ENCODE results near the gene PRKAG3.

DNA sequence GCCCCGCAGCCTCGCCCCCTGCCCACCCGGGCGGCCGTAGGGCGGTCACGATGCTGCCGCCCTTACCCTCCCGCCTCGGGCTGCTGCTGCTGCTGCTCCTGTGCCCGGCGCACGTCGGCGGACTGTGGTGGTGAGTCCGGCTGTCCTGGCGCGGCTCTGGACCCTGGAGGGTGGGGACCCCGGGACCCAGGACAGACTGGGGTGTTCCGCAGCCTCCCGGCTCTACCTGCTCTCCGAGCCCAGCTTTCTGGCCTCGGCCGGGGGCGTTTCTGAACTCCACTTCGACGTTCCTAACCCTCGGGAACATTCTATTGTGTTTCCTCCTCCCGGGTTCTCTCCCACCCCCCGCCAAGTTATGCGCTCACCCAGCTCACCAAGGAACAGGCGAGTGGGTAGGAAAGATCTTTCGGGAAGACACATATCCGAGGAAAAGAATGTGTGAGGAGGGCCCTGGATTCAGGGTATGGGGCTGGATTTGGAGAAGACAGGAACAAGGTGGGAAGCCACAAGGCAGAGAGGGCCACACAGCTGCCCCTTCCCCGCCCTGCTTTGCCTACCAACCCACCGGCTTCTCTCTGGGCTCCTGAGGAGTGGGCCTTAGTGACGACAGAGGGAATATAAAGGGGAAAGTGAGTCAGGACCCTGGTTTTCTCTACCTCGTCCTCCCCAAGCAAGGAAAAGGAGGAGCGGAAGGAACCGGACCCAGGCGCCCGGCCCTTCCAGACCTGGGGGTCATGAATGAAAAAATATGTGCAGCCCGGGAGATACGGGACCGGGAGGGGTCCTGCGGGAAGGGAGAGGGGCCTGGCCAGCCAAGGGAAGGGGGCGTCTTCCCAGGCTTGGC, 28.6 kb upstream of the PRKAG3 start:
- TF ChIP-seq, protein P1, sequence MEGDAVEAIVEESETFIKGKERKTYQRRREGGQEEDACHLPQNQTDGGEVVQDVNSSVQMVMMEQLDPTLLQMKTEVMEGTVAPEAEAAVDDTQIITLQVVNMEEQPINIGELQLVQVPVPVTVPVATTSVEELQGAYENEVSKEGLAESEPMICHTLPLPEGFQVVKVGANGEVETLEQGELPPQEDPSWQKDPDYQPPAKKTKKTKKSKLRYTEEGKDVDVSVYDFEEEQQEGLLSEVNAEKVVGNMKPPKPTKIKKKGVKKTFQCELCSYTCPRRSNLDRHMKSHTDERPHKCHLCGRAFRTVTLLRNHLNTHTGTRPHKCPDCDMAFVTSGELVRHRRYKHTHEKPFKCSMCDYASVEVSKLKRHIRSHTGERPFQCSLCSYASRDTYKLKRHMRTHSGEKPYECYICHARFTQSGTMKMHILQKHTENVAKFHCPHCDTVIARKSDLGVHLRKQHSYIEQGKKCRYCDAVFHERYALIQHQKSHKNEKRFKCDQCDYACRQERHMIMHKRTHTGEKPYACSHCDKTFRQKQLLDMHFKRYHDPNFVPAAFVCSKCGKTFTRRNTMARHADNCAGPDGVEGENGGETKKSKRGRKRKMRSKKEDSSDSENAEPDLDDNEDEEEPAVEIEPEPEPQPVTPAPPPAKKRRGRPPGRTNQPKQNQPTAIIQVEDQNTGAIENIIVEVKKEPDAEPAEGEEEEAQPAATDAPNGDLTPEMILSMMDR (IDR thresholded peaks at IDR 0.05; ENCODE audit: insufficient read depth, low read length) = no peak
- TF ChIP-seq POLR2AphosphoS5 (IDR thresholded peaks at IDR 0.05; ENCODE audit: low read depth) = no peak
- TF ChIP-seq, protein P2, sequence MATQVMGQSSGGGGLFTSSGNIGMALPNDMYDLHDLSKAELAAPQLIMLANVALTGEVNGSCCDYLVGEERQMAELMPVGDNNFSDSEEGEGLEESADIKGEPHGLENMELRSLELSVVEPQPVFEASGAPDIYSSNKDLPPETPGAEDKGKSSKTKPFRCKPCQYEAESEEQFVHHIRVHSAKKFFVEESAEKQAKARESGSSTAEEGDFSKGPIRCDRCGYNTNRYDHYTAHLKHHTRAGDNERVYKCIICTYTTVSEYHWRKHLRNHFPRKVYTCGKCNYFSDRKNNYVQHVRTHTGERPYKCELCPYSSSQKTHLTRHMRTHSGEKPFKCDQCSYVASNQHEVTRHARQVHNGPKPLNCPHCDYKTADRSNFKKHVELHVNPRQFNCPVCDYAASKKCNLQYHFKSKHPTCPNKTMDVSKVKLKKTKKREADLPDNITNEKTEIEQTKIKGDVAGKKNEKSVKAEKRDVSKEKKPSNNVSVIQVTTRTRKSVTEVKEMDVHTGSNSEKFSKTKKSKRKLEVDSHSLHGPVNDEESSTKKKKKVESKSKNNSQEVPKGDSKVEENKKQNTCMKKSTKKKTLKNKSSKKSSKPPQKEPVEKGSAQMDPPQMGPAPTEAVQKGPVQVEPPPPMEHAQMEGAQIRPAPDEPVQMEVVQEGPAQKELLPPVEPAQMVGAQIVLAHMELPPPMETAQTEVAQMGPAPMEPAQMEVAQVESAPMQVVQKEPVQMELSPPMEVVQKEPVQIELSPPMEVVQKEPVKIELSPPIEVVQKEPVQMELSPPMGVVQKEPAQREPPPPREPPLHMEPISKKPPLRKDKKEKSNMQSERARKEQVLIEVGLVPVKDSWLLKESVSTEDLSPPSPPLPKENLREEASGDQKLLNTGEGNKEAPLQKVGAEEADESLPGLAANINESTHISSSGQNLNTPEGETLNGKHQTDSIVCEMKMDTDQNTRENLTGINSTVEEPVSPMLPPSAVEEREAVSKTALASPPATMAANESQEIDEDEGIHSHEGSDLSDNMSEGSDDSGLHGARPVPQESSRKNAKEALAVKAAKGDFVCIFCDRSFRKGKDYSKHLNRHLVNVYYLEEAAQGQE (IDR thresholded peaks at IDR 0.05; ENCODE audit: insufficient replicate concordance, low read depth) = no peak
